HepG2 (cell line): ENCODE measurements around the gene SH2D5. TPM values are rescaled to one million over a fixed set of nuclear protein-coding genes. Genes with fewer than 3 reads are reported as not detected.

Source experiments
- ATAC-seq: fragments of 200-7000 bp; cut with Tn5 transposase; 3 replicates; pipeline ENCODE4 v1.9.1; 2020; ENCODE audit warnings: mild to moderate bottlenecking, moderate library complexity
- BruUV-seq: library from RNA; stranded (reverse); fragments of 400-500 nt; replicated peaks from 2 replicates; lab custom pipeline; 2021; lab: Mats Ljungman, UMichigan
- CTCF ChIA-PET: fragments of 300-600 bp; formaldehyde crosslinking; extraction: SDS; loops from one replicate; lab custom pipeline; 2021; ENCODE audit warnings: low total read pairs, inconsistent platforms, low intra/inter-chr PET ratio; lab: Yijun Ruan, JAX
- POLR2A ChIA-PET: fragments of 350-600 bp; sonication (Branson Sonifier 250); formaldehyde crosslinking; loops from one replicate; lab custom pipeline; 2020; ENCODE audit warnings: antibody characterized with exemption, inconsistent platforms; lab: Yijun Ruan, JAX
- DNase-seq: peaks from one replicate; pipeline ENCODE4 v3.0.0-alpha.2; 2015; ENCODE audit warnings: low spot score
- FAIRE-seq: peaks from 3 replicates; lab custom pipeline; 2011; peaks lifted over from hg19 to GRCh38; lab: Jason Lieb, UNC
- H2AFZ ChIP-seq: one replicate; pipeline ENCODE4 v1.6.1; 2011; ENCODE audit warnings: low read length, inconsistent platforms
- H3K27ac ChIP-seq: fragments of 300-600 bp; 3 replicates; pipeline ENCODE4 v1.8.0; 2011; ENCODE audit warnings: mixed run types, mild to moderate bottlenecking, mixed read lengths, low read length, inconsistent platforms; ENCODE audit not compliant: insufficient read depth; ENCODE audit errors: extremely low read length
- H3K27me3 ChIP-seq, 2 experiments: fragments of 200-600 bp in 1 of 2; 2 replicates in 1 of 2; 3 replicates in 1 of 2; pipeline versions ENCODE4 v1.6.0 to v1.8.0; 2011; ENCODE audit warnings: low read length in 2 of 2, mild to moderate bottlenecking in 2 of 2, moderate library complexity in 2 of 2, inconsistent platforms in 1 of 2; ENCODE audit not compliant: insufficient read depth in 2 of 2, control insufficient read depth in 1 of 2
- H3K36me3 ChIP-seq, 2 experiments: fragments of 200-600 bp in 1 of 2; replicated peaks in 1 of 2; 2 replicates in 1 of 2; 3 replicates in 1 of 2; pipeline versions ENCODE4 v1.5.1 to v1.8.0; 2011; ENCODE audit warnings: low read length in 2 of 2, inconsistent platforms in 1 of 2; ENCODE audit not compliant: insufficient read depth in 2 of 2, control insufficient read depth in 1 of 2
- H3K4me1 ChIP-seq: 2 replicates; pipeline ENCODE4 v1.5.1; 2012; ENCODE audit warnings: low read length, inconsistent platforms; ENCODE audit not compliant: insufficient read depth
- H3K4me2 ChIP-seq: 2 replicates; pipeline ENCODE4 v1.6.0; 2011; ENCODE audit warnings: low read depth, low read length, inconsistent platforms
- H3K4me3 ChIP-seq, 3 experiments: fragments of 200-600 bp in 1 of 3; sonication (generic), shearing (Covaris generic) in 1 of 3; replicated peaks in 1 of 3; 2 replicates each; pipeline ENCODE4 v1.5.1; 2011 to 2016; ENCODE audit warnings: low read length in 3 of 3, inconsistent platforms in 2 of 3, low read depth in 2 of 3, mild to moderate bottlenecking in 2 of 3, control low read depth in 1 of 3, mixed read lengths in 1 of 3; ENCODE audit not compliant: insufficient read depth in 1 of 3
- H3K79me2 ChIP-seq: one replicate; pipeline ENCODE4 v1.6.1; 2011; ENCODE audit warnings: low read length, inconsistent platforms; ENCODE audit not compliant: insufficient read depth
- H3K9ac ChIP-seq: 2 replicates; pipeline ENCODE4 v1.6.0; 2011; ENCODE audit warnings: mild to moderate bottlenecking, low read depth, low read length, inconsistent platforms; ENCODE audit not compliant: insufficient read depth
- H3K9me3 ChIP-seq: 2 replicates; pipeline ENCODE4 v1.5.1; 2012; ENCODE audit warnings: mild to moderate bottlenecking, low read length
- H4K20me1 ChIP-seq: 2 replicates; pipeline ENCODE4 v1.6.0; 2011; ENCODE audit warnings: inconsistent platforms, mild to moderate bottlenecking, low read length, moderate library complexity; ENCODE audit not compliant: insufficient read depth
- HMGXB3 ChIP-seq: sonication (generic); formaldehyde crosslinking; IDR thresholded peaks from 2 replicates; pipeline ENCODE4 v1.4.0; 2020; ENCODE audit warnings: missing genetic modification reagents, borderline replicate concordance
- ONECUT2 ChIP-seq: sonication (generic); formaldehyde crosslinking; IDR thresholded peaks from 2 replicates; pipeline ENCODE4 v1.4.0; 2020; ENCODE audit warnings: missing genetic modification reagents
- ZMYM3 ChIP-seq: sonication (generic); formaldehyde crosslinking; IDR thresholded peaks from 2 replicates; pipeline ENCODE4 v1.5.1; 2020; ENCODE audit warnings: mild to moderate bottlenecking, missing genetic modification reagents
- WGBS: methylation state at CpG from one replicate; pipeline ENCODE4 v1.1.6; 2017; ENCODE audit warnings: low lambda C conversion rate; 5-methylcytosine and 5-hydroxymethylcytosine counted together
- in situ Hi-C: cut with HindIII; loops from 2 replicates; pipeline ENCODE4 v1.10.0; 2017; ENCODE audit warnings: low pct_unique_long_range_greater_than_20kb; ENCODE audit not compliant: extremely low pct_ligation_motif_present
- intact Hi-C: fragments of 100-400 bp; cut with micrococcal nuclease; formaldehyde crosslinking; loops from one replicate; pipeline ENCODE4 v1.10.0; 2022; ENCODE audit not compliant: unreplicated experiment
- polyA plus RNA-seq, 8 experiments: library from polyadenylated mRNA; depleted of rRNA in 3 of 8; stranded (reverse) in 7 of 8; unstranded in 1 of 8; fragments of >200 nt; fragmentation: Illumina TruSeq in 4 of 8; extraction: Trizol in 4 of 8; gene quantifications; 2 replicates each; pipeline versions ENCODE4 v1.2.1 to v1.2.3, GENCODE V29; 2011 to 2016; ENCODE audit warnings: low read depth in 4 of 8, missing spikeins in 1 of 8, mixed read lengths in 1 of 8; ENCODE audit not compliant: insufficient read depth in 1 of 8
- total RNA-seq, 5 experiments: library from RNA; depleted of rRNA; stranded (reverse); fragments of >200 nt; fragmentation: Illumina TruSeq; extraction: Trizol; gene quantifications; 2 replicates each; pipeline ENCODE4 v1.2.3, GENCODE V29; 2016; ENCODE audit warnings: low read depth in 1 of 5

Gene SH2D5
- total and polyA plus RNA-seq, 2 of the 13 experiments (the other 11 are each of a cell fraction or from before 2014, with no cell fraction given): 1.2 to 3.4 TPM

DNA sequence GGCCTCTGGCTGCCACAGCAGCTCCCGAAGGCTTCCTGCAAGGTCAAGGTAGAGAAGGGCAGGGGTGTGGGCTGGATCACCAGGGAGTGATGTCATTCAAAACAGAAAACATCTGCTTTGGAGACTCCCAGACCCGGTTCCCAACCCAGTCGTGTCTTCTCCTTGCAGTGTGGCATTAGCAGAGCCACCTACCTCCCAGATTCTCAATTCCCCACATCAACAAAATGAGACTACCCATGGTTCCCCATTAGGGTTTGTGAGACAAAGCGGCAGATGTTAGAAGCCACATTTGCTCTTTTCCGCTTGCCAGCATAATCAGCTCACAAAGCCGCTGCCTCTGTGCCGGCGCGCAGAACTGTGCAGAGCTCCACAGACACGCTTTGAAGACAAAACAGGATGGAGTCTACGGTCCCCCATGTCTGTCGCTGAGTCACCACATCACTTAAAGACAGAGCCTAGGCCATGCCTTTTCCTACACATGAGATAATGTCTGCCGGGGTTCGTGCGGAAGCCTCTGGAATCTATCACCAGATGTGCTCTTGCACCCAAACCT is 27.2 kb downstream of the SH2D5 start:
- no peak for FAIRE-seq
- no peak for ATAC-seq
- no peak overlapping the region for H3K4me2 ChIP-seq
- BruUV-seq: no TSS peak
- TF ChIP-seq HMGXB3 (no peak), ZMYM3 (0 out of 2 replicates have a peak, but pooled peaks have one; percentile 1), ONECUT2 (no peak)
- H3K9me3 ChIP-seq: no peaks in the 10 kb centered on the region
- intact Hi-C loops: no loop called here
- no peak overlapping the region for H3K4me3 ChIP-seq
- H3K4me1 ChIP-seq: peaks cover 39% of the 10 kb centered on the region
- POLR2A ChIA-PET: interaction anchor here (1.2 kb wide), 1 partner anchor 27 kb away, joined by 3 read pairs; the partner anchor contains the start of gene SH2D5
- in situ Hi-C loops: no loop called here
- H3K79me2 ChIP-seq: no peaks in the 10 kb centered on the region
- CTCF ChIA-PET: no interaction called here
- no peaks in the 10 kb centered on the region for H4K20me1 ChIP-seq
- peaks cover 0 to 10% of the 10 kb centered on the region in 2 experiments; a peak in 1 of 5 replicates for H3K27me3 ChIP-seq
- no peak overlapping the region for H2AFZ ChIP-seq
- WGBS: 69% methylated on average over 14 of the region's 15 CpGs
- DNase-seq: no peak
- H3K27ac ChIP-seq: no peak overlapping the region
- no peak overlapping the region for H3K9ac ChIP-seq
- no peaks in the 10 kb centered on the region for H3K36me3 ChIP-seq
